Measurements from ENCODE around the gene SMCO3. TPM values are rescaled to one million over a fixed set of nuclear protein-coding genes. Genes with fewer than 3 reads are reported as not detected.
A peak's percentile ranks its signal among the peaks of the same experiment; 100 is the strongest.

Gene SMCO3
- total and polyA plus RNA-seq, 2 of the 13 experiments (the other 11 are each of a cell fraction or from before 2014, with no cell fraction given), result 0.29 to 0.42 TPM

- TF ChIP-seq ZNF800 (CRISPR knock-in tag; IDR thresholded peaks at IDR 0.05) (no peak), HOXA5 (CRISPR knock-in tag; IDR thresholded peaks at IDR 0.05) (no peak), ZBTB8A (CRISPR knock-in tag; IDR thresholded peaks at IDR 0.05; ENCODE audit: borderline replicate concordance, low read depth) (no peak), REPIN1 (CRISPR knock-in tag; IDR thresholded peaks at IDR 0.05; ENCODE audit: borderline replicate concordance, low read depth) (no peak), PRDM15 (CRISPR knock-in tag; IDR thresholded peaks at IDR 0.05) (no peak), CCDC6 (CRISPR knock-in tag; IDR thresholded peaks at IDR 0.05) (0 out of 2 replicates have a peak, but pooled peaks have one; percentile 38), AFF4 (CRISPR knock-in tag; IDR thresholded peaks at IDR 0.05) (0 out of 2 replicates have a peak, but pooled peaks have one; percentile 9), DPF2 (CRISPR knock-in tag; IDR thresholded peaks at IDR 0.05; ENCODE audit: borderline replicate concordance, low read depth) (no peak), BRD4 (CRISPR knock-in tag; IDR thresholded peaks at IDR 0.05) (no peak), ZNF367 (CRISPR knock-in tag; IDR thresholded peaks at IDR 0.05; ENCODE audit: borderline replicate concordance) (no peak), PTBP1 (IDR thresholded peaks at IDR 0.05; ENCODE audit: low read depth, low read length, poor library complexity, severe bottlenecking) (no peak), LRRFIP1 (CRISPR knock-in tag; conservative IDR thresholded peaks at IDR 0.05) (no peak), SIN3B (IDR thresholded peaks at IDR 0.05; ENCODE audit: low read length) (no peak), KMT2A (CRISPR knock-in tag; IDR thresholded peaks at IDR 0.05) (peak; percentile 34; the same call in 1 of the 2 replicates), FOSL1 (CRISPR knock-in tag; IDR thresholded peaks at IDR 0.05; ENCODE audit: borderline replicate concordance) (no peak), TBX3 (IDR thresholded peaks at IDR 0.05; ENCODE audit: borderline replicate concordance) (no peak)
These were observed 39.7 kb downstream of the SMCO3 start (continued) for GRCh38 chr12:14774074-14774905.
